GM21717 (cell line): Measurements from ENCODE around the gene PKD2.
"Not testable (repeated sequence)": the region's sequence is repeated elsewhere in the genome, so short reads cannot be mapped to it uniquely, and the experiment has no call there.

Source experiments
- ATAC-seq: cut with Tn5 transposase; IDR thresholded peaks from one replicate; pipeline ENCODE4 v1.9.1; 2021; ENCODE audit warnings: mild to moderate bottlenecking, moderate library complexity; ENCODE audit not compliant: unreplicated experiment

The PKD2 gene

GRCh38 chr4:88062843-88063242, 55.4 kb downstream of the PKD2 start:
- ATAC-seq, result no peak

DNA sequence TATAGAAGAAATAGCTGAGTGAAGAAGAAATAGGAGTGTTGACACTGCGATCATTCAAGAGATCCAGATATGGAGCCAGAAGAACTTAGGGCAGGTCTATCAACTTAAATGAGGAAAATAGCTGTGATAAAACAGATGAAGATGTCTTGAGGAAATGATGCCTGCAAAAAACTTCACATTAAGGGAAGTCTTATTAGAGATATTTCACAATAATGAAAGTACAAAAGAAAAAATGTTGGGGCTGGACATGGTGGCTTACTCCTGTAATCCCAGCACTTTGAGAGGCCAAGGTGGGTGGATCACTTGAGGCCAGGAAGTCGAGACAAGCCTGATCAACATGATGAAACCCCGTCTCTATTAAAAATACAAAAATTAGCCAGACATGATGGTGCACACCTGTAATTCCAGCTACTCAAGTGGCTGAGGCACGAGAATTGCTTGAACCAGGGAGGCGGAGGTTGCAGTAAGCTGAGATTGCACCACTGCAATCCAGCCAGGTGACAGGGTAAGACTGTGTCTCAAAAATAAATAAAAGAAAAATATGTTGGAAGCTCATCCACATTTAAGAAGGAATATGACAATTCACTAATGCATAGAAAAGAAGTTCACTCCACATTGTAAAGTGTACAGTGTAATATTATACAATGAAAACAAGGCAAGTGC, 56.3 kb downstream of the PKD2 start:
- no peak for ATAC-seq

GRCh38 chr4:88064410-88064809, 57.0 kb downstream of the PKD2 start:
- ATAC-seq, result no peak

GRCh38 chr4:88070031-88070430, 62.6 kb downstream of the PKD2 start:
- ATAC-seq, result no peak

GRCh38 chr4:88075336-88075735, 67.9 kb downstream of the PKD2 start:
- no peak for ATAC-seq

DNA sequence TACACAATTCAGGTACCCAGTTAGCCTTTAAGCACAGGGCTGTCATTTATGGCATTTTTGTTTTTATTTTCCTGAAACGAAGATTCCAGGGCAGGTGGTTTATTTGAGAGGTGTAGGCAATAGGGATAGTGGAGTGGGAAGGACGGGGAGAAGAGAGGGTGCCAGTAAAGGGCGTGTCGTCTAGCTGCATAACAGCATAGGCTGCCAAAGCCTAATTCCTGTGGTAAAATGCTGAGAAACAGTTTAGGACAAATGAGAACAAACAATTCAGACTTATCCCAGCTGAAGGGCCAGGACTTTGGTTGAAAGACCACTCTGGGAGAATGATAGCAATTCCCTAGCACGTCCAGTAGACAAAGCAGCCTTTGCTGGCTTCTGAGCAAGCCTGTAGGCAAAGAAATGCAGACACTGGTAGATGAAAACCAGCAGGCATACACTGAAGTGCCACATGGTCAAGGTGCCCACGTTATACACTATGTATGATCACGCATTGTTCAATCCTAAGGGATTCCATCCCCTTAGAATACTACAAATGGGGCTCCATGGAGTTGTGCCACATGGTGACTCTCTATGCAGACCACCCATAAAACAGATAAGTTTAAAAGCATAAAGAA, 70.6 kb downstream of the PKD2 start:
- ATAC-seq, result no peak

GRCh38 chr4:88078579-88078978, 71.1 kb downstream of the PKD2 start:
- ATAC-seq, result no peak

GRCh38 chr4:88080626-88081025, 73.2 kb downstream of the PKD2 start:
- ATAC-seq, result no peak

GRCh38 chr4:88087004-88087403, 79.6 kb downstream of the PKD2 start:
- ATAC-seq, result no peak

GRCh38 chr4:88090898-88091297, 83.5 kb downstream of the PKD2 start:
- ATAC-seq, result no peak

DNA sequence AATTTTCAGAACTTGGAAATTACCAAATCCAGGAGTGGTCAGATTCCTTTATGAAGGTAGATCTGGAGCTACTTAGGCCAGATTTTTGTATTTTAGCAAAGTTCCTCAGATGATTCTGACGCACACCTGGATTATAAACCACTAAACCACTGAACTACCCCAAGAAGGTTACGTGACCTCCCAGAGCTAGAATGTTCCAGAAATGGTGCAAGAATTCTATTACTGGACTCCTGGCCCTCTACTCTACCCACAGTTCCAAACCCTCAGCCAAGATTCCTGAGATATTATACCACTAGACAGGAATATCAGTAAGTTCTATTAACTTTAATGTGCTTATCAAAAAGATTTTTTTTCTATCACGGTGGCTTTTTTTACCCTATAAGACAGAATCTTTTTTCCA, 83.9 kb downstream of the PKD2 start:
- no peak for ATAC-seq

DNA sequence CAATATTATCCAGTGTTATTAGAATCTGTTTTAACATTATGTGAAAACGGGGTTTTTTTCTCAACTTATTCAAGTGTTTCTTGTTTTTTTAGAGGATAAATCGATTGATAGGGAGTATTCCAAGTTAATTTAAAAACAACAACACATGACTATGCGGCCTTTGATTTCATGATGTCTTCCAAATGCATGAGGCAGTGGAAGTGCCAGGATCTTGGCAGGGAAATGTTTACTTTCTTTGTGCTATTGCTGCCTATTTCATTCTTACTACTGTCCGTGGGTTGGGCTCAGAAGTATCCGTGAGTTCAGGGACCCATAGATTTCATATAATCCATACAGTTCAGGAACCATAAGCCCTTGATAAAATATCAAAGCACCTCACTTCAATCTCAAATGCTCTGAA, 86.4 kb downstream of the PKD2 start:
- ATAC-seq, result no peak

- no peak for ATAC-seq
Observed at GRCh38 chr4:88097301-88097700, 89.9 kb downstream of the PKD2 start.

DNA sequence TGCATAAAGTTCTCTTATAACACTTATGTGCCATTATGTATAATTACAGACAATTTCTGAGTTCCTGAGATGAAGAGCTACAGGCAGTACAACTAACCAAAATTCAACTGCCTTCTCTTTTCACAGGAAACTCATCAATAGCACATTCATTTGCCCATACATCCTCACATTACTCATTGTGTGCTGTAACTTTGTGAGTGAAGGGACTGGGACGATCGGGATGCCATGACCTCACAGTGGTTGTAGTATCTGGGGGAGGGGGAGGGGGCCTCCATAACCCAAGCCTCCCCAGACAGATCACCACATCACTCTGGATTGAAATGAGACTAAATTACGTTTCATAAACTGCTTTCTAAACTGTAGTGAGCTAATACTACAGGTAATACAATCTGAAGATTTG, 90.3 kb downstream of the PKD2 start:
- ATAC-seq, result no peak

- ATAC-seq, result no peak
Observed at GRCh38 chr4:88098993-88099752, 91.7 kb downstream of the PKD2 start.

DNA sequence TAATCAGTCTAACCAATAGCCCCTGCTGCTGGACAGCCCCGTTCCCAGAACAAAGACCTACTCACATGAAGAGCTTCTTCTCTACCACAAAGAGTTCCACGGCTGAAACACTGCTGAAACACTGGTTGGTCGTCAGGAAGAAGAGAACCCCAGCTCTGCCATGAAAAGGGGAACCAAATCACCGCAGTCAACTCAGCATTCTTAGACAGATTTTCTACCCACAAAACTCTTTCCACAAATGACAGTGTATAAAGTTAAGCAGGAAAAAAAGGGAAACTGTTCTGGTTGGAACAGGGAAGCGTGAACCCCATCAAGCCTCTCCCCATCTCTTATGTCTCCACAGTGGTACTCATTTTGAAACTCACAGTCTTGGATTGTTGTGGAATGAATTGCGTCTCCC, 93.7 kb downstream of the PKD2 start:
- ATAC-seq, result no peak

GRCh38 chr4:88102026-88102425, 94.6 kb downstream of the PKD2 start:
- no peak for ATAC-seq

DNA sequence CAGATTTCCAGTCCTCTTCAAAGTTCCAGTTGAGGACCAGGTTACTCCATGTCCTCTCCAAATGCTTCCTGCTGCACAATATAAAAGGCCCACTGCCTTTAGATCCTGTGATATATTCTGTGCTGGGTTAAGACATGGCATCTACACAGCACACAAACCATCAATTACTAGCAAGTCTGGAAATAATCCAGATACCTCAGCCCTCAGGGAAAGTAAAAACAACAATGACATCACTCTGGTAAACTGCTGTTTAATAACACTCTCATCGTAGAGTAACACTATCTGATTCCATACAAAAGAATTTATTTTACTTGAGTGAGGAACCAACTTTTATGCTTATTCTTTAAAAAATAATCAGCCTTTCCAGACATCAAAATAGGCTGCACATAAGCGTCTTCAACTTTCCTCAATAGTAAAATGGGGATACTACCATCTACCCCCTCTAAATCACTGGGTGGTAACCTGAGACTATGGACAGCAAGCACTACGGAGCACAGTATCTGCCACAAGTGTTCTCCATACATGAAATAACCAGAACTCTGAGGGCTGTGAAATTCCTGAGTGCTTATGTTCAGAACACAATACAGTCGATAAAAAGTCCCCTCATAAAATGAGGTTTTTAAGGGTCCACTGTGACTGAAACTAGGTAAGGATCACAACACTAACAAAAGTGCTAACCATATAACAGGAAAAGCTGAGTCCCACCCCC, 97.6 kb downstream of the PKD2 start:
- ATAC-seq, result no peak

DNA sequence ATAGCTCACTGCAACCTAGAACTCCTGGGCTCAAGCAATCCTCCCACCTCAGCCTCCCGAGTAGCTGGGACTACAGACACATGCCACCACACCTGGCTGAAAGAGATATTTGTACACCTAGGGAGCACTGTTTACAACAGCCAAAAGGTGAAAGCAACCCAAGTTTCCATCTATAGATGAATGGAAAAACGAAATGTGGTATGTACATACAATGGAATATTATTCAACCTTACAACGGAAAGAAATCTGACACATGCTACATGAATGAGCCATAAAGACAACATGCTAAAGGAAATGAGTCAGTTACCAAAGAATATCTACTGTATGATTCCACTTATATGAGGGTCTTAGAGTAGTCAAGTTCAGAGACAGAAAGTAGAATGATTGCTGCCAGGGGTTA, 98.8 kb downstream of the PKD2 start:
- ATAC-seq, result no peak

- ATAC-seq, result no peak
Observed at GRCh38 chr4:88107406-88108107, 100.1 kb downstream of the PKD2 start.

DNA sequence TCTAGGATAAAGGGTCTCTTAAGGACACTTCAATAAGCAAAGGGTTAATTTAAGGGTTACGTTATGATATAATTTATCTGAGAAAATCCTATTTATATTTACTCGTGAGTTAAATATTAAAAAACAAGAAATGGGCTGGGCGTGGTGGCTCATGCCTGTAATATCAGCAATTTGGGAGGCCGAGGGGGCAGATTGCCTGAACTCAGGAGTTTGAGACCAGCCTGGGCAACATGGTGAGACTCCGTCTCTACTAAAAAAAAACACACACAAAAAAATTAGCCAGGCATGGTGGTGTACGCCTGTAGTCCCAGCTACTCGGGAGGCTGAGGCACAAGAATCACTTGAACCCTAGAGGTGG, 100.7 kb downstream of the PKD2 start:
- ATAC-seq, result not testable (repeated sequence)
